ENCODE results near the gene STAB2.
"Not testable (repeated sequence)": the region's sequence is repeated elsewhere in the genome, so short reads cannot be mapped to it uniquely, and the experiment has no call there.

STAB2 gene

DNA sequence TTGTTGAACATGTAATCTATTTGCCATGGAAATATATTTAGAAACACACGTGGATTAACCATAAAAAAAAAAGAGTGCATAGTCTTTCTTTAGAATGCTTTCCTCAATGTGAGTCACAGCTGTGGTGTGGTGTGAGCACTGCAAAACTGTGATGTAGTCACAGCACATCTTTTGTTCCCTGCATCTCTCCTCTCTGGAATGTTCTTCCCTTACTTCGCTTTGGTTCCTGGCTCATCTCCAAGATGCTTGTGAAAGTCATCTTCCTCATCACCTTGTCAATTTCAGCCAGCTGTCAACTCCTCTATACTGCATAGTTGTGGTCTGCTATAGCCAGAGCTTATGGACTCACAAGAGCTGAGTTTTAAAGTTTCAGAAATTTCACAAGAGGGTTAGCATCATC, 60.2 kb downstream of the STAB2 start:
- H3K4me3 ChIP-seq (ENCODE audit: low read length in 2 of 2), result no peak overlapping the region
- no peak overlapping the region for H3K9ac ChIP-seq (ENCODE audit: low read length in 2 of 2)
- H3K27ac ChIP-seq (ENCODE audit: low read length), result no peak overlapping the region
- no peaks in the 10 kb centered on the region for H3K9me3 ChIP-seq (ENCODE audit: control insufficient read depth in 2 of 2, low read length in 2 of 2)
- no peaks in the 10 kb centered on the region for H3K27me3 ChIP-seq (ENCODE audit: control insufficient read depth in 1 of 2, insufficient read depth in 2 of 2, low read length in 2 of 2)
- no peaks in the 10 kb centered on the region for H3K36me3 ChIP-seq (ENCODE audit: control insufficient read depth in 2 of 2, insufficient read depth in 2 of 2, low read length in 2 of 2)
- peaks cover 10% of the 10 kb centered on the region for H3K4me1 ChIP-seq (ENCODE audit: control insufficient read depth, insufficient read depth, low read length)

DNA sequence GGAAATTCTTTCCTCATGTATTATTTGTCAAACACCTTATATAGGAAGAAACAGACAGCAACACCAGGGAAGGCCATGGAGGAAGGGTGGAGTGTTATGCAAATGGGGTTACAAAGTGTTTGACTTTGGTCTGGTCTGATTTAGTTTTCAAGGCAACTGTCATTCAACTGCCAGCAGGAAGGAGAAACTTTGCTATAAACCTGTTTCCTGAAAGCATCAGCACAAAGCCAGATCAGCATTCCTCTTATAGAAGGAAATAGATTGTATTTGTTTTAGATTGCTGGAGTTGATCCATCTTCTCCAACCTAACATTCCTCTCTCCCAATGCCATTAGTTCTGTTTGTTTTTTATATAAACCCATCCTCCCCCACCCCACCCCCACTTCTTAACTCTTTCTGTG, 65.7 kb downstream of the STAB2 start:
- Histone ChIP-seq H3K9me3 (ENCODE audit: control insufficient read depth in 2 of 2, low read length in 2 of 2) (no peaks in the 10 kb centered on the region), H3K36me3 (ENCODE audit: control insufficient read depth in 2 of 2, insufficient read depth in 2 of 2, low read length in 2 of 2) (no peaks in the 10 kb centered on the region), H3K9ac (ENCODE audit: low read length in 2 of 2) (no peak overlapping the region), H3K4me3 (ENCODE audit: low read length in 2 of 2) (no peak overlapping the region), H3K4me1 (ENCODE audit: control insufficient read depth, insufficient read depth, low read length) (no peaks in the 10 kb centered on the region), H3K27me3 (ENCODE audit: control insufficient read depth in 1 of 2, insufficient read depth in 2 of 2, low read length in 2 of 2) (no peaks in the 10 kb centered on the region), H3K27ac (ENCODE audit: low read length) (no peak overlapping the region)

GRCh38 chr12:103653568-103654173, 66.6 kb downstream of the STAB2 start:
- H3K27ac ChIP-seq (ENCODE audit: low read length); H3K36me3 ChIP-seq (ENCODE audit: control insufficient read depth in 2 of 2, insufficient read depth in 2 of 2, low read length in 2 of 2); H3K27me3 ChIP-seq (ENCODE audit: control insufficient read depth in 1 of 2, insufficient read depth in 2 of 2, low read length in 2 of 2); H3K4me1 ChIP-seq (ENCODE audit: control insufficient read depth, insufficient read depth, low read length); H3K4me3 ChIP-seq (ENCODE audit: low read length in 2 of 2); H3K9me3 ChIP-seq (ENCODE audit: control insufficient read depth in 2 of 2, low read length in 2 of 2); H3K9ac ChIP-seq (ENCODE audit: low read length in 2 of 2): not testable (repeated sequence)

DNA sequence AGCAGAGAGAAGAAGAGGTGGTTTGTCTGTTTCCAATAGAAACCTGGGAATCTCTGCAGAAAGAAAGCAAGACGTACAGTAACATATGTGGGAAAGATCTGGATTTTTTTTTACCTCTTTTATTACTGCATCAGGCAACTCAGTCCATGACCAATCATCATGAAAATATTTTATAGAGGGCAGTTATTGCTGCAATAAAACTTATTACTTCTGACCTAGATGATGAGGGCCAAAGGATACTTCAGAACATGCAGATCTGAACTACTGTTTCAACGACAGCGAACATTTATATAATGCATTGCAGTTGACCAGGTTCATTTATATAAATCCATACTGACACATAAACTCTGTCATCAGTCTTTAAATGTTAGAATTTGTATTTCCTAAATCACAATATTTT, 67.7 kb downstream of the STAB2 start:
- H3K4me3 ChIP-seq (ENCODE audit: low read length in 2 of 2), result no peak overlapping the region

GRCh38 chr12:103656291-103656690, 69.2 kb downstream of the STAB2 start:
- Histone ChIP-seq H3K27me3 (ENCODE audit: control insufficient read depth in 1 of 2, insufficient read depth in 2 of 2, low read length in 2 of 2) (no peaks in the 10 kb centered on the region), H3K4me3 (ENCODE audit: low read length in 2 of 2) (no peak overlapping the region), H3K36me3 (ENCODE audit: control insufficient read depth in 2 of 2, insufficient read depth in 2 of 2, low read length in 2 of 2) (no peaks in the 10 kb centered on the region), H3K27ac (ENCODE audit: low read length) (no peak overlapping the region), H3K9ac (ENCODE audit: low read length in 2 of 2) (no peak overlapping the region), H3K9me3 (ENCODE audit: control insufficient read depth in 2 of 2, low read length in 2 of 2) (no peaks in the 10 kb centered on the region), H3K4me1 (ENCODE audit: control insufficient read depth, insufficient read depth, low read length) (no peaks in the 10 kb centered on the region)

More for the DNA sequence above, 67.7 kb downstream of the STAB2 start:
- Histone ChIP-seq H3K27ac (ENCODE audit: low read length) (no peak overlapping the region), H3K9ac (ENCODE audit: low read length in 2 of 2) (no peak overlapping the region), H3K27me3 (ENCODE audit: control insufficient read depth in 1 of 2, insufficient read depth in 2 of 2, low read length in 2 of 2) (no peaks in the 10 kb centered on the region), H3K36me3 (ENCODE audit: control insufficient read depth in 2 of 2, insufficient read depth in 2 of 2, low read length in 2 of 2) (no peaks in the 10 kb centered on the region), H3K9me3 (ENCODE audit: control insufficient read depth in 2 of 2, low read length in 2 of 2) (no peaks in the 10 kb centered on the region), H3K4me1 (ENCODE audit: control insufficient read depth, insufficient read depth, low read length) (no peaks in the 10 kb centered on the region)

DNA sequence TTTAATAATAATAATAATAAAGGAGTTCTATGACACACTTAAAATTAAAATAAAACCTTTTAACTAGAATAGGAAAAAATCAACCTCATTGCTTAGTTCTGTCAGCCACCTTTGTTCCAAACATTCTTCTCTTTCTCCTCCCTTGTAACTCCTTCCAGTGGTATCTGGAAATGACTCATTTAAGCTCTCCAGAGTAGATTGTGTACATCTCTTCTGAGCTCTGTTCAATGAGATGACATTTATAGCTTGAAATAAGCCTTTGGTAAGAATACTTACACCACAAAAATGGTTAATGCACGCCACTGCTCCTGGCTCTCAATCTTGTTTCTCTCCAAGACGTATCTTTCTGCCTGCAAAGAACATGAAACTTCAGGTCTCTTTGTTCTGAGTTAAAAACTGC, 70.3 kb downstream of the STAB2 start:
- Histone ChIP-seq H3K4me3 (ENCODE audit: low read length in 2 of 2) (no peak overlapping the region), H3K36me3 (ENCODE audit: control insufficient read depth in 2 of 2, insufficient read depth in 2 of 2, low read length in 2 of 2) (no peaks in the 10 kb centered on the region), H3K27ac (ENCODE audit: low read length) (no peak overlapping the region), H3K27me3 (ENCODE audit: control insufficient read depth in 1 of 2, insufficient read depth in 2 of 2, low read length in 2 of 2) (no peaks in the 10 kb centered on the region), H3K9me3 (ENCODE audit: control insufficient read depth in 2 of 2, low read length in 2 of 2) (no peaks in the 10 kb centered on the region), H3K9ac (ENCODE audit: low read length in 2 of 2) (no peak overlapping the region), H3K4me1 (ENCODE audit: control insufficient read depth, insufficient read depth, low read length) (no peaks in the 10 kb centered on the region)

DNA sequence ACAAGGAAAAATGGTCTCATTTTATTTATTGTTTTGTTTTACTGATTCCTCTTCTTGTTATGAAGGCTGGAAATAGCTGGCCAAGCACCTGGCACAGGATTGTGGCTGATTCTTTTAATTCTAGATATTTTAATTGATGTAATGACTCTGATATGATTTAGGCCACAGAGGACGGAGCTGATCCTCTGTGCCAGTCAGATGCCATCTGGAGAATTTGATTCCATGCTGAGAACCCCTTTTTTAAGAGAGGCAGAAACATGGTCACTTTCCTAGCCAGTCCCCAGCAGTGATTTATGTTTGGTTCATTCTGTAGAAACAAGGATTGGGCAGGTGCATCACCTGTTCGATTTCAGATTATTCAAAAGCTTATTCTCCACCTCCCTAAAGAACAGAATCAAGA, 77.6 kb downstream of the STAB2 start:
- H3K27ac ChIP-seq (ENCODE audit: low read length), result no peak overlapping the region
- no peaks in the 10 kb centered on the region for H3K9me3 ChIP-seq (ENCODE audit: control insufficient read depth in 2 of 2, low read length in 2 of 2)
- peaks cover 2% of the 10 kb centered on the region for H3K4me1 ChIP-seq (ENCODE audit: control insufficient read depth, insufficient read depth, low read length)
- no peak overlapping the region for H3K4me3 ChIP-seq (ENCODE audit: low read length in 2 of 2)
- H3K27me3 ChIP-seq (ENCODE audit: control insufficient read depth in 1 of 2, insufficient read depth in 2 of 2, low read length in 2 of 2), result no peaks in the 10 kb centered on the region
- no peak overlapping the region for H3K9ac ChIP-seq (ENCODE audit: low read length in 2 of 2)
- H3K36me3 ChIP-seq (ENCODE audit: control insufficient read depth in 2 of 2, insufficient read depth in 2 of 2, low read length in 2 of 2), result no peaks in the 10 kb centered on the region

- no peaks in the 10 kb centered on the region for H3K27me3 ChIP-seq (ENCODE audit: control insufficient read depth in 1 of 2, insufficient read depth in 2 of 2, low read length in 2 of 2)
- no peak overlapping the region for H3K9ac ChIP-seq (ENCODE audit: low read length in 2 of 2)
- no peaks in the 10 kb centered on the region for H3K9me3 ChIP-seq (ENCODE audit: control insufficient read depth in 2 of 2, low read length in 2 of 2)
- no peak overlapping the region for H3K27ac ChIP-seq (ENCODE audit: low read length)
- no peak overlapping the region for H3K4me3 ChIP-seq (ENCODE audit: low read length in 2 of 2)
- no peaks in the 10 kb centered on the region for H3K36me3 ChIP-seq (ENCODE audit: control insufficient read depth in 2 of 2, insufficient read depth in 2 of 2, low read length in 2 of 2)
- peaks cover 2% of the 10 kb centered on the region for H3K4me1 ChIP-seq (ENCODE audit: control insufficient read depth, insufficient read depth, low read length)
Measured at GRCh38 chr12:103665971-103666370, 78.9 kb downstream of the STAB2 start.

- H3K4me1 ChIP-seq (ENCODE audit: control insufficient read depth, insufficient read depth, low read length), result peaks cover 2% of the 10 kb centered on the region
- H3K27me3 ChIP-seq (ENCODE audit: control insufficient read depth in 1 of 2, insufficient read depth in 2 of 2, low read length in 2 of 2), result no peaks in the 10 kb centered on the region
- no peaks in the 10 kb centered on the region for H3K9me3 ChIP-seq (ENCODE audit: control insufficient read depth in 2 of 2, low read length in 2 of 2)
- H3K27ac ChIP-seq (ENCODE audit: low read length), result no peak overlapping the region
- H3K36me3 ChIP-seq (ENCODE audit: control insufficient read depth in 2 of 2, insufficient read depth in 2 of 2, low read length in 2 of 2), result no peaks in the 10 kb centered on the region
- no peak overlapping the region for H3K4me3 ChIP-seq (ENCODE audit: low read length in 2 of 2)
- no peak overlapping the region for H3K9ac ChIP-seq (ENCODE audit: low read length in 2 of 2)
Measured at GRCh38 chr12:103667125-103667524, 80.1 kb downstream of the STAB2 start.

DNA sequence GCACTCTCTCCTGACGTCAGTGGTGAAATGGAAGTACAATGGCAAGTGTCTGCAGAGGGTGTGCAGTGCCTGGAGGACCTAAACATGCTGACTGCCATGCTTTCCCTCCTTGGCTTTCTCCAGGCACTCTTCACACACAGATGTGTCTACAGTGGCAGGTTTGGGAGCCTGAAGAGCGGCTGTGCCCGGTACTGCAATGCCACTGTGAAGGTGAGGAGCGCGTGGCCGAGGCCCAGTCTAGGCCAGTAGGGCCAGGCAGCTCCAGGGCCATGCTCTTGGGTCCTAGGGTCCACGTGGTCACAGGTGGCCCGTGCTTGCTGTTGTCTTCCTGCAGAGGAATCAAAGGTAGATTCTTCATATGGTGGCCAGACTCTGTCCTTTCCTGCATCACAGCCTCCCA, 81.4 kb downstream of the STAB2 start:
- no peaks in the 10 kb centered on the region for H3K27me3 ChIP-seq (ENCODE audit: control insufficient read depth in 1 of 2, insufficient read depth in 2 of 2, low read length in 2 of 2)

GRCh38 chr12:103671367-103671766, 84.3 kb downstream of the STAB2 start:
- no peak overlapping the region for H3K27ac ChIP-seq (ENCODE audit: low read length)
- no peak overlapping the region for H3K4me3 ChIP-seq (ENCODE audit: low read length in 2 of 2)
- no peaks in the 10 kb centered on the region for H3K36me3 ChIP-seq (ENCODE audit: control insufficient read depth in 2 of 2, insufficient read depth in 2 of 2, low read length in 2 of 2)
- no peak overlapping the region for H3K9ac ChIP-seq (ENCODE audit: low read length in 2 of 2)
- no peaks in the 10 kb centered on the region for H3K9me3 ChIP-seq (ENCODE audit: control insufficient read depth in 2 of 2, low read length in 2 of 2)
- no peaks in the 10 kb centered on the region for H3K27me3 ChIP-seq (ENCODE audit: control insufficient read depth in 1 of 2, insufficient read depth in 2 of 2, low read length in 2 of 2)
- H3K4me1 ChIP-seq (ENCODE audit: control insufficient read depth, insufficient read depth, low read length), result no peaks in the 10 kb centered on the region

More for the DNA sequence above, 81.4 kb downstream of the STAB2 start:
- Histone ChIP-seq H3K9me3 (ENCODE audit: control insufficient read depth in 2 of 2, low read length in 2 of 2) (no peaks in the 10 kb centered on the region), H3K27ac (ENCODE audit: low read length) (no peak overlapping the region), H3K4me3 (ENCODE audit: low read length in 2 of 2) (no peak overlapping the region), H3K9ac (ENCODE audit: low read length in 2 of 2) (no peak overlapping the region), H3K4me1 (ENCODE audit: control insufficient read depth, insufficient read depth, low read length) (no peaks in the 10 kb centered on the region), H3K36me3 (ENCODE audit: control insufficient read depth in 2 of 2, insufficient read depth in 2 of 2, low read length in 2 of 2) (no peaks in the 10 kb centered on the region)
